ENCODE results near the gene CSMD2.

Gene CSMD2

DNA sequence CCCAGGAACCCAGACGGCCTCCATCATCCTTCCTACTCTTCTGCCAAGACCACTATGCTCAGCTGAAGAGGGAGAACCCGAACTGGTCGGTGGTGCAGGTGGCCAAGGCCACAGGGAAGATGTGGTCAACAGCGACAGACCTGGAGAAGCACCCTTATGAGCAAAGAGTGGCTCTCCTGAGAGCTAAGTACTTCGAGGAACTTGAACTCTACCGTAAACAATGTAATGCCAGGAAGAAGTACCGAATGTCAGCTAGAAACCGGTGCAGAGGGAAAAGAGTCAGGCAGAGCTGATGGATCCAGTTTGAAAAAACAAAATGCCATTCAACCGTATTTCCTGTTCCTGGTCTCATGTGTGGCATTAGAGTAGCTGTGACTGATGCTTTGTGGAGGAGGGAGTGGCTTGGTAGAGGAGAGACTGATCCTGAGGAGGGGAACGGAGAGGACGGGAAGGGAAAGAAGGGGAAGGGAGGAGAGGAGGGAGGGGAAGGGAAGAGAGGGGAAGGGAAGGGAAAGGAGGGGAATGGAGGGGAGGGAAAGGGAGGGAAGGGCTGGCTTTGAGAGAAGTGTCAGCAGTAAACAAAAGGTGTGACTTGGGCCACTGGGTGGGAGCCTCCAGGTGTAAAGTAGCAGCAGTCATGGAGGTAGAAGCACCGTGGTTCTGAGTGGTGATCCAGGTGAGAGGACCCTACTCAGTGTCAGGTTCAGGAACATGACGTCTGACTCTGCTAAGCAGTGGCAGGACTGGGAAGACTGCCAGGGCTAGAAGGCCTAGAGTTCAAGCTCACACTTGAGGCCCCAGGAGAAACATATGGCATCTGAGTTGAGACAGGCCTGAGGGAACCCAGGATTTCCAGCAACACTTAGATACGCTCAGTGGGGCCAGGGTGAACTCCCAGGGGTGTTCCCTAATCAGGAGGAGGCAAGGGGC is 300.3 kb downstream of the CSMD2 start:
- no peak for DNase-seq (ENCODE audit: low read depth in 2 of 2, low spot score in 1 of 2)

- no peak for DNase-seq (ENCODE audit: low read depth in 2 of 2, low spot score in 1 of 2)
These were observed 301.3 kb downstream of the CSMD2 start, which contains the start of gene HMGB4 for GRCh38 chr1:33863779-33864178. Gene HMGB4 (plus strand): TSS chr1:33864079. CDS start chr1:33864192, 113 bp downstream.

DNA sequence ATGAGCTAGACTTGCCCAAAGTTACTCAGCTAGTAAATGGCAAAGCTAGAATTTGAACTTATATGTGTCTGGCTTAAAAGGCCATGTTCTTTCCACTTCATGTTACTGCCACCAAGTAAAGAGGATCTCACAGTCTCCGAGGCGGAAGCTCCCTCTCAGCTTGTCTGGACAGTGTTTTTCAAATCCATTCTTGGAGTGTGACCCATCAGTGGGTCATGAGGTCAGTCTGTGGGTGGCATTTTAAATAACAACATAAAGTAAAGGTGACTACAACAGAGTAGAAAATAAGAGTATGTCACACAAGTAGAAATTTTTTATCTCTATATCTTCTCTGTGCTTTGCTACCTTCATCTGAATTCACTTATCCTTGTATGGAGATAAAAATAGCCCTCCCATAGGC is 304.4 kb downstream of the CSMD2 start:
- DNase-seq (ENCODE audit: low read depth in 2 of 2, low spot score in 1 of 2) = no peak

DNA sequence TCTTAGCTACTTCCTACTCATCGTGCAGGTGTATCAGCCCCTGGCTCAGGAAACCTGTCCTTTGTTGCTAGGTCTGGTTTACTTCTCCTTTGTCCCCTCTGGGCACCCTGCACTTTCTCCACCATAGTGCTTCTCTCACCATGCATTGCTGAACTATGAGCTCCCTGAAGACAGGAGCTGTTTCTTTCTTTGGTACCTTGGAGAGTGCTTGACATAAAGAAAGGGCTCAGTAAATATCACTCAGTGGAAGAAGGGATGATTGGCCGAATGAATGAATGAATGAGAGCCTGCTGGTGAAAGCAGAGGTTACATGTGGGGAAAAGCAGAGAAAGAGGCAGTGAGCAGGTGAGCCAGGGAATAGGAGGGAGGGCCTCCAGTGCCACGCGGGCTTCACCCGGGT is 310.9 kb downstream of the CSMD2 start:
- DNase-seq (ENCODE audit: low read depth in 2 of 2, low spot score in 1 of 2) = no peak

- DNase-seq (ENCODE audit: low read depth in 2 of 2, low spot score in 1 of 2) = no peak
These were observed 311.6 kb downstream of the CSMD2 start for GRCh38 chr1:33853431-33853830.

- DNase-seq (ENCODE audit: low read depth in 2 of 2, low spot score in 1 of 2) = no peak
These were observed 312.3 kb downstream of the CSMD2 start for GRCh38 chr1:33852711-33853110.

- no peak for DNase-seq (ENCODE audit: low read depth in 2 of 2, low spot score in 1 of 2)
These were observed 314.5 kb downstream of the CSMD2 start for GRCh38 chr1:33850481-33850880.

DNA sequence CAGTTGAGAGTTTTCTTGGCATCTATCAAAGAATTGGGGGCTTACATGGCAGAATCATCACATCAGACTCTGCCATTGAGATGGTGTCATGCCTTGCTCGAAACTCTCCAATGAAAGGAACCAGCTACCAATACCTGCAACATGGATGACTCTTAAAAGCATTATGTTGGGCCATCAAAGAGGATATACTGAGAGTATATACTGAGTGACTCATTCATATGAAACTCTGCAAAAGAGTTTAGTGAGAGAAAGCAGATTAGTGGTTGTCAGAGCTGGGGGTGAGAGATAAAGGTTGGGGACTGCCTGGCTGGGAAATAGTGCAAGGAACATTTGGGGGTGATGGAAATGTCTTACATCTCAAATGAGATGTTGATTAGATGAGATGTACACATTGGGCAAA is 315.8 kb downstream of the CSMD2 start:
- no peak for DNase-seq (ENCODE audit: low read depth in 2 of 2, low spot score in 1 of 2)

DNA sequence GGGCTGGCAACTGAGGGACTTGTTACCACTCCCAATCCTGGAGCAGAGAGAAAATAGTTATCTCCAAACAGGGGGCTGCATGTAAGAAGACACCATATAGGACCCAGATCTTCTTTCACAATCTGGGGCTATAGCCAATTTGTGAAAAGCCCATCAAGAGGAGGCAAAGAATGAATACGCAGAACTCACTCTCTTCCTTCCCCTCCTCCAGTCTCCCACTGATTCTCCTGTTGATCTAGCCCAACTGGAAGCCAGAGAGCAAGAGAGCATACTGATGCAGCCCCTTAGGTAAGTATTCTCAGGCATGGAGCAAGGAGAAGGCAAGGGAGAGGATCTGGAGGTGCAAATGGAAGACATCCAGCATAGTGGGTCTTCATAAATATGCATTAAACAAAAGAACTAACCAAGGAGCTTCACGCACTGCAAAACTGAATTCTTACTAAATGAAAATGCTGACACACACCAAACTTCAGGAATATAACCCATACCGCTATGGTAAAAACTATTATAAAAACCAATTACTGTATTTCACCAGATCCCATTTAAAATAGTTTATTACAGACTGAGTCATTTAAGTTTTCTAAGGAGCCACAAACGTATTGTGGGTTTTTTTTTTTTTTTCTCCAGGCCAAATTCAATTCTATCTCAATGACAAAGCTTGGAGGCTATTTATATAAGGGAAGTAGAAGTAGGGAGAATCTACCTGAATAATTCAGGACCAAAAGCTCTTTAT is 316.7 kb downstream of the CSMD2 start:
- DNase-seq (ENCODE audit: low read depth in 2 of 2, low spot score in 1 of 2) = no peak

GRCh38 chr1:33846861-33847260 is 318.2 kb downstream of the CSMD2 start:
- DNase-seq (ENCODE audit: low read depth in 2 of 2, low spot score in 1 of 2) = no peak

- DNase-seq (ENCODE audit: low read depth in 2 of 2, low spot score in 1 of 2) = no peak
These were observed 320.9 kb downstream of the CSMD2 start for GRCh38 chr1:33844166-33844565.

GRCh38 chr1:33842348-33842747 is 322.7 kb downstream of the CSMD2 start:
- DNase-seq (ENCODE audit: low read depth in 2 of 2, low spot score in 1 of 2) = no peak

DNA sequence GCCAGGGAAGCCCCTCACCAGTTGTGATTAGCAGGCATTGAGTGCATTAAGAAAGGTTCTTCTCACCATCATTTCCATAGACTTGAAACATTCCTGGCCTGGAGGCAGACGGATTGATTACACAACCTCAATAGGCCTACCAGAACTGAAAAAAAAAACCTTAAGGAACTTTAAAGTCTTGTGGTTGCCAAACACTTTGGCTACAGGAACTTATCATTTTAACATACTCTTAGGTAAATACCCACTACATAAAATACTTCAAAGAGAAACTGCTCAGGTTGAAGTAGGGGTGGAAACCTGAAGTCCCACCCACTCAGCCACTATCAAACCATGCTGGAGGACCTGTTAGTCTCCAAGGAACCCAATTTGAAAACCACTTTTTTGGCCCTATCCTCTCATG is 323.5 kb downstream of the CSMD2 start:
- no peak for DNase-seq (ENCODE audit: low read depth in 2 of 2, low spot score in 1 of 2)

GRCh38 chr1:33837635-33838034 is 327.4 kb downstream of the CSMD2 start:
- DNase-seq (ENCODE audit: low read depth in 2 of 2, low spot score in 1 of 2) = no peak

DNA sequence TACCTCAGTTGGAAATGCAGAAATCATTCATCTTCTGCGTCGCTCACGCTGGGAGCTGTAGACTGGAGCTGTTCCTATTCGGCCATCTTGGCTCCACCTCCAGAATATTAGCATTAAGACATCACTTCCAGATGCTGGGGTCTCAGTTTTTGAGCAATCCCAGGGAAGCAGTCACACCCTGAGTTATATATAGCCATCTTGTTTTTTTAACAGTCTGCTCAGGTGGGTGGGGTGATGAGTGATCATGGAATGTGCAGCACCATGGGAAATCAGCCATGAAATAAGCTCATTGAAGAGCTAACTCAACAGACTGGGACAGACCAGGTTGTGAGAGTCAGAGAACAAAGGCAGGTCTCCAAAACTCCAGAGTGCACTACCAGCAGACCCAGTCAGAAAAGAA is 328.1 kb downstream of the CSMD2 start:
- no peak for DNase-seq (ENCODE audit: low read depth in 2 of 2, low spot score in 1 of 2)

DNA sequence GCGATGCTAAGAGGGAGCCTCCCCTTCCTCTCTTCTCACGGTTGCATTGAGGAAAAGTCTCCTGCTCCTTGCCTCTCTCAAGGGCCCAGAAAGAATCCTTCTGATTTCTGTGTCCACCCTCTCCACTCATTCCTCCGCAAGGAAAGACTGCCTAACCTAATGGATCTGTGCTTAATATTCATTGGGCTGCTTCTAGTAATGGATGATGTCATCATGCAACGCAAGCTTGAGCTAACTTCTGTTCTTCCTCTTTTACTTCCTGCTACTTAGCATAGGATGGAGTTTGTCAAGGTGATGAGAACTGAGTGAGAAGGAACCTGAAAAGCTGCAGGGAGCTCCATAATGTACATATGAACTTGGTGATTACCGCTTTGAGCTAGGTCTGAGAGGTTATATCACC is 336.4 kb downstream of the CSMD2 start:
- no peak for DNase-seq (ENCODE audit: low read depth in 2 of 2, low spot score in 1 of 2)

GRCh38 chr1:33828059-33828458 is 337.0 kb downstream of the CSMD2 start:
- no peak for DNase-seq (ENCODE audit: low read depth in 2 of 2, low spot score in 1 of 2)

DNA sequence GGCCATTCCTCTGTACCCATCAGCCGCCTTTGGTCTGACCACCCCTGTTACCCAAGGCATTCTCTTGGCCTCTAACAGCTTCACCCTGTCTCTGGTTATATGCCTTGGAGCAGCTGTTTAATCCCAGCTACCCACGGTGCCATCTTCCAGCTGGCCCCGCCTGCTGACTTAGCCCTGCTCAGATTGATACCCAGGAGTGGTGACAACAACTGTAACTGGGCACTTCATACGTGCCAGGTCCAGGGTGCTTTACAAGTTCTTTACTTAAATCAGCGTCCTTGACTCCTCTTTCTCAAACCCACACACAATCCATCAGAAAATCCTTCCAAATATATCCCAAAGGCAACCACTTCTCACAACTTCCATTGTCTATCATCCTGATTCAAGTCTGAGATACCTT is 338.3 kb downstream of the CSMD2 start:
- DNase-seq (ENCODE audit: low read depth in 2 of 2, low spot score in 1 of 2) = no peak

GRCh38 chr1:33826311-33826710 is 338.7 kb downstream of the CSMD2 start:
- no peak for DNase-seq (ENCODE audit: low read depth in 2 of 2, low spot score in 1 of 2)

GRCh38 chr1:33825506-33825905 is 339.5 kb downstream of the CSMD2 start:
- DNase-seq (ENCODE audit: low read depth in 2 of 2, low spot score in 1 of 2) = no peak

GRCh38 chr1:33824971-33825370 is 340.1 kb downstream of the CSMD2 start:
- no peak for DNase-seq (ENCODE audit: low read depth in 2 of 2, low spot score in 1 of 2)

GRCh38 chr1:33824321-33824720 is 340.7 kb downstream of the CSMD2 start:
- DNase-seq (ENCODE audit: low read depth in 2 of 2, low spot score in 1 of 2) = no peak

All from stimulated activated CD8-positive, alpha-beta memory T cell treated with anti-CD3 and anti-CD28 coated beads, Interleukin-4, amount 100 ng/mL, for 4 hours (primary cell).